Testis (tissue), 3 donors: Measurements from ENCODE around the gene ZDHHC17. TPM values are rescaled to one million over a fixed set of nuclear protein-coding genes. Genes with fewer than 3 reads are reported as not detected.

ENCODE experiments used
- DNase-seq: peaks from one replicate; pipeline ENCODE4 v3.0.0-alpha.2; 2019
- H3K27ac ChIP-seq, 2 donors: fragments of 200-600 bp; sonication (generic); one replicate each; pipeline ENCODE4 v1.5.1; 2019
- H3K27me3 ChIP-seq: fragments of 200-600 bp; sonication (generic); one replicate; pipeline ENCODE4 v1.5.1; 2019
- H3K36me3 ChIP-seq: fragments of 200-600 bp; sonication (generic); one replicate; pipeline ENCODE4 v1.5.1; 2017; ENCODE audit warnings: low read depth; ENCODE audit errors: missing control alignments
- H3K4me1 ChIP-seq: fragments of 200-600 bp; sonication (generic); one replicate; pipeline ENCODE4 v1.5.1; 2019
- H3K4me3 ChIP-seq, 2 donors: fragments of 200-600 bp; sonication (generic); one replicate each; pipeline ENCODE4 v1.5.1; 2017 to 2019
- H3K9me3 ChIP-seq: fragments of 200-600 bp; sonication (generic); one replicate; pipeline ENCODE4 v1.5.1; 2017
- CTCF ChIP-seq, 3 experiments: fragments of 450-650 bp in 2 of 3; fragments of 200-600 bp in 1 of 3; sonication (generic) in 1 of 3; IDR thresholded peaks; one replicate each; pipeline ENCODE4 v1.5.1; 2016 to 2019; ENCODE audit warnings: antibody characterized with exemption in 3 of 3, mild to moderate bottlenecking in 2 of 3, moderate library complexity in 1 of 3
- POLR2A ChIP-seq: fragments of 450-650 bp; IDR thresholded peaks from one replicate; pipeline ENCODE4 v1.6.1; 2017; ENCODE audit warnings: antibody characterized with exemption, mild to moderate bottlenecking, moderate library complexity
- WGBS, 2 donors: methylation state at CpG; one replicate each; pipeline ENCODE4 v1.1.5; 2018; 5-methylcytosine and 5-hydroxymethylcytosine counted together
- intact Hi-C: fragments of 100-400 bp; cut with DNase I; formaldehyde crosslinking; loops from one replicate; pipeline ENCODE4 v1.15.1; 2023; ENCODE audit warnings: low total_unique reads
- polyA plus RNA-seq: library from polyadenylated mRNA; stranded (reverse); fragments of 350-450 nt; fragmentation: Illumina TruSeq; extraction: RNeasy Lipid Tissue Mini Kit (QIAGEN cat#74804); gene quantifications from one replicate; pipeline ENCODE4 v1.2.3, GENCODE V29; 2014; ENCODE audit warnings: low read depth, low replicate concordance; ENCODE audit not compliant: insufficient read depth
- total RNA-seq, 2 donors: library from RNA; depleted of rRNA; stranded (reverse); fragments of >200 nt; gene quantifications; one replicate each; pipeline ENCODE4 v1.2.3, GENCODE V29; 2016

Gene ZDHHC17
- total and polyA plus RNA-seq, 3 donors from 2014 or later: 32.3 to 65.4 (median 59.3) TPM

- Histone ChIP-seq H3K27me3 (no peaks in the 10 kb centered on the region), H3K27ac (no peak overlapping the region), H3K36me3 (no peaks in the 10 kb centered on the region), H3K4me1 (no peaks in the 10 kb centered on the region), H3K4me3 (no peak overlapping the region), H3K9me3 (no peaks in the 10 kb centered on the region)
- DNase-seq: no peak
- TF ChIP-seq CTCF (IDR thresholded peaks at IDR 0.05) (no peak), POLR2A (no peak)
- WGBS, 2 donors: 55 to 59% methylated on average over 8 of the region's 8 CpGs
- intact Hi-C loops: no loop called here
These were observed 126.5 kb downstream of the ZDHHC17 start for GRCh38 chr12:76890151-76891143.

- Histone ChIP-seq H3K27ac (no peak overlapping the region), H3K4me1 (no peaks in the 10 kb centered on the region), H3K4me3 (no peak overlapping the region), H3K9me3 (no peaks in the 10 kb centered on the region), H3K27me3 (no peaks in the 10 kb centered on the region), H3K36me3 (no peaks in the 10 kb centered on the region)
- WGBS, 2 donors: 90 to 94% methylated on average over 3 of the region's 3 CpGs
- TF ChIP-seq CTCF (IDR thresholded peaks at IDR 0.05): no peak
- no peak for TF ChIP-seq POLR2A
- intact Hi-C loops: no loop called here
- no peak for DNase-seq
These were observed 127.7 kb downstream of the ZDHHC17 start for GRCh38 chr12:76891609-76892008.

- Histone ChIP-seq H3K9me3 (no peaks in the 10 kb centered on the region), H3K27me3 (no peaks in the 10 kb centered on the region), H3K36me3 (no peaks in the 10 kb centered on the region), H3K27ac (no peak overlapping the region), H3K4me3 (no peak overlapping the region), H3K4me1 (no peaks in the 10 kb centered on the region)
- DNase-seq: no peak
- TF ChIP-seq CTCF (IDR thresholded peaks at IDR 0.05) (no peak), POLR2A (no peak)
- WGBS, 2 donors: 96 to 100% methylated on average over 5 of the region's 5 CpGs
- intact Hi-C loops: no loop called here
These were observed 131.9 kb downstream of the ZDHHC17 start for GRCh38 chr12:76895796-76896195.

GRCh38 chr12:76896274-76896673 is 132.4 kb downstream of the ZDHHC17 start:
- no peak overlapping the region for H3K27ac ChIP-seq
- WGBS, 2 donors: 91 to 100% methylated on average over 1 of the region's 1 CpG
- H3K4me1 ChIP-seq: no peaks in the 10 kb centered on the region
- no peaks in the 10 kb centered on the region for H3K9me3 ChIP-seq
- H3K36me3 ChIP-seq: no peaks in the 10 kb centered on the region
- intact Hi-C loops: no loop called here
- no peaks in the 10 kb centered on the region for H3K27me3 ChIP-seq
- no peak overlapping the region for H3K4me3 ChIP-seq
- TF ChIP-seq POLR2A (no peak), CTCF (IDR thresholded peaks at IDR 0.05) (no peak)
- DNase-seq: no peak
